NCI-H146 treated with DMSO at 0.1 percent for 48 hours (cell line): ENCODE measurements around the gene IL36B.
"Not testable (repeated sequence)": the region's sequence is repeated elsewhere in the genome, so short reads cannot be mapped to it uniquely, and the experiment has no call there.

Experiments used
- DNase-seq: peaks from one replicate; lab custom pipeline; 2025; ENCODE audit not compliant: unreplicated experiment; lab: John Stamatoyannopoulos, UW

The IL36B gene

GRCh38 chr2:113052396-113052917 is at the start of gene IL36B:
Gene IL36B, minus strand, starts transcription at chr2:113052867.
- no peak for DNase-seq

GRCh38 chr2:113102133-113102532 is 49.5 kb upstream of the IL36B start:
- DNase-seq: no peak

- DNase-seq: no peak
Measured at GRCh38 chr2:113098532-113098931, 45.9 kb upstream of the IL36B start.

- DNase-seq: no peak
Measured at GRCh38 chr2:113098041-113098440, 45.4 kb upstream of the IL36B start.

GRCh38 chr2:113096842-113097618 is 44.4 kb upstream of the IL36B start:
- DNase-seq: not testable (repeated sequence)

GRCh38 chr2:113096306-113096705 is 43.6 kb upstream of the IL36B start:
- not testable (repeated sequence) for DNase-seq

GRCh38 chr2:113093613-113093977 is 40.9 kb upstream of the IL36B start:
- no peak for DNase-seq

GRCh38 chr2:113092864-113093612 is 40.4 kb upstream of the IL36B start:
- no peak for DNase-seq

GRCh38 chr2:113091231-113091896 is 38.7 kb upstream of the IL36B start:
- no peak for DNase-seq

- no peak for DNase-seq
Measured at GRCh38 chr2:113089916-113090315, 37.2 kb upstream of the IL36B start.

- no peak for DNase-seq
Measured at GRCh38 chr2:113088213-113088992, 35.7 kb upstream of the IL36B start.

- no peak for DNase-seq
Measured at GRCh38 chr2:113085542-113085941, 32.9 kb upstream of the IL36B start.

GRCh38 chr2:113084249-113085000 is 31.8 kb upstream of the IL36B start:
- DNase-seq: no peak

- no peak for DNase-seq
Measured at GRCh38 chr2:113083296-113083695, 30.6 kb upstream of the IL36B start.

- DNase-seq: no peak
Measured at GRCh38 chr2:113081488-113082210, 29.0 kb upstream of the IL36B start.

GRCh38 chr2:113080134-113080533 is 27.5 kb upstream of the IL36B start:
- no peak for DNase-seq

GRCh38 chr2:113079131-113079530 is 26.5 kb upstream of the IL36B start:
- DNase-seq: no peak

- no peak for DNase-seq
Measured at GRCh38 chr2:113078350-113078839, 25.7 kb upstream of the IL36B start.

GRCh38 chr2:113077921-113078320 is 25.3 kb upstream of the IL36B start:
- DNase-seq: no peak
